Stomach (tissue), 9 donors: ENCODE measurements around the gene SH3RF3. TPM values are rescaled to one million over a fixed set of nuclear protein-coding genes. Genes with fewer than 3 reads are reported as not detected.
"Not testable (repeated sequence)": the region's sequence is repeated elsewhere in the genome, so short reads cannot be mapped to it uniquely, and the experiment has no call there.

ENCODE experiments used
- DNase-seq, 2 donors: peaks; one replicate each; pipeline versions ENCODE4 v3.0.0 to v3.0.0-alpha.2; 2013 to 2019
- H3K27ac ChIP-seq, 5 donors: fragments of 200-600 bp in 4 of 5; sonication (generic) in 4 of 5; one replicate each; pipeline ENCODE4 v1.5.1; 2013 to 2019; ENCODE audit warnings: mild to moderate bottlenecking in 1 of 5, moderate library complexity in 1 of 5
- H3K27me3 ChIP-seq, 3 donors: fragments of 200-600 bp; sonication (generic); one replicate each; pipeline ENCODE4 v1.5.1; 2017 to 2019; ENCODE audit warnings: mixed run types in 1 of 3
- H3K36me3 ChIP-seq, 4 donors: fragments of 200-600 bp; sonication (generic); 1 replicate in 3 of 4; 2 replicates in 1 of 4; pipeline ENCODE4 v1.5.1; 2016 to 2019
- H3K4me1 ChIP-seq, 4 donors: fragments of 200-600 bp; sonication (generic); one replicate each; pipeline ENCODE4 v1.5.1; 2016 to 2019
- H3K4me3 ChIP-seq, 4 donors: fragments of 200-600 bp; sonication (generic) in 3 of 4; one replicate each; pipeline ENCODE4 v1.5.1; 2016 to 2019; ENCODE audit warnings: mild to moderate bottlenecking in 1 of 4
- H3K9me3 ChIP-seq, 4 donors: fragments of 200-600 bp; sonication (generic); one replicate each; pipeline ENCODE4 v1.5.1; 2016 to 2019
- CTCF ChIP-seq, 7 experiments: fragments of 450-650 bp in 4 of 7; fragments of 200-600 bp in 3 of 7; sonication (generic) in 3 of 7; IDR thresholded peaks; one replicate each; pipeline ENCODE4 v1.5.1; 2016 to 2019; ENCODE audit warnings: antibody characterized with exemption in 7 of 7, control low read depth in 2 of 7, mild to moderate bottlenecking in 1 of 7
- EP300 ChIP-seq: sonication (generic); formaldehyde crosslinking; IDR thresholded peaks from one replicate; pipeline ENCODE4 v1.6.1; 2017; ENCODE audit warnings: antibody characterized with exemption
- POLR2A ChIP-seq, 4 donors: fragments of 450-650 bp; IDR thresholded peaks; one replicate each; pipeline ENCODE4 v1.6.1; 2016; ENCODE audit warnings: antibody characterized with exemption in 4 of 4, control low read depth in 2 of 4, mild to moderate bottlenecking in 1 of 4, moderate library complexity in 1 of 4
- POLR2AphosphoS5 ChIP-seq, 3 donors: sonication (generic); formaldehyde crosslinking; IDR thresholded peaks; one replicate each; pipeline ENCODE4 v1.6.1; 2016; ENCODE audit warnings: antibody characterized with exemption in 3 of 3
- WGBS, 5 donors: extraction: QIAGEN DNeasy Blood & Tissue Kit in 3 of 5; methylation state at CpG; one replicate each; pipeline versions ENCODE4 v1.1.5 to v1.1.7; 2013 to 2018; 5-methylcytosine and 5-hydroxymethylcytosine counted together
- intact Hi-C: fragments of 100-400 bp; cut with DNase I; formaldehyde crosslinking; loops from one replicate; pipeline ENCODE4 v1.15.1; 2023; ENCODE audit warnings: low total_unique reads
- polyA plus RNA-seq, 3 donors: library from polyadenylated mRNA; stranded (reverse); fragments of 200-250 nt; gene quantifications; one replicate each; pipeline ENCODE4 v1.2.3, GENCODE V29; 2013
- total RNA-seq, 5 donors: library from RNA; depleted of rRNA; stranded (reverse); fragments of >200 nt; gene quantifications; one replicate each; pipeline versions ENCODE4 v1.1.0 to v1.2.3, GENCODE V29; 2014 to 2016
- donor health status: healthy with polysubstance abuse.
- donor health status: Bipolar disorder and iron deficiency.
- donor health status: healthy.

SH3RF3 gene
- total and polyA plus RNA-seq, 8 donors, result 0.87 to 11.1 (median 4.4) TPM

GRCh38 chr2:109535217-109535946 lies 406.4 kb downstream of the SH3RF3 start:
- DNase-seq, result peak in 1 of 2 donors; percentile 24
- no peak for TF ChIP-seq POLR2AphosphoS5 (IDR thresholded peaks at IDR 0.05)
- no peak for TF ChIP-seq CTCF (IDR thresholded peaks at IDR 0.05)
- TF ChIP-seq POLR2A (IDR thresholded peaks at IDR 0.05), result no peak
- no peak for TF ChIP-seq EP300

GRCh38 chr2:109536556-109536955 lies 407.6 kb downstream of the SH3RF3 start:
- not testable (repeated sequence) for H3K36me3 ChIP-seq, H3K4me3 ChIP-seq, H3K27me3 ChIP-seq, DNase-seq, H3K27ac ChIP-seq, H3K4me1 ChIP-seq, H3K9me3 ChIP-seq
- WGBS, 5 donors, result 64 to 75% (median 70%) methylated on average over 3 of the region's 3 CpGs
- intact Hi-C loops, result loop anchor here (5.0 kb wide), 1 partner anchor 196 kb away; no protein-coding TSS in a partner anchor

More at GRCh38 chr2:109535217-109535946, 406.4 kb downstream of the SH3RF3 start:
- H3K27me3 ChIP-seq, result no peaks in the 10 kb centered on the region
- 55 to 64% (median 63%) methylated on average over 6 of the region's 6 CpGs for WGBS, 5 donors
- H3K36me3 ChIP-seq, result no peaks in the 10 kb centered on the region
- no peak overlapping the region for H3K27ac ChIP-seq
- H3K4me1 ChIP-seq, result peaks cover 5 to 7% (median 5%) of the 10 kb centered on the region in 4 donors
- H3K9me3 ChIP-seq, result no peaks in the 10 kb centered on the region
- H3K4me3 ChIP-seq, result no peak overlapping the region
- intact Hi-C loops, result loop anchor here (5.0 kb wide), 1 partner anchor 197 kb away; no protein-coding TSS in a partner anchor

- H3K27ac ChIP-seq, result no peak overlapping the region
- no peaks in the 10 kb centered on the region for H3K27me3 ChIP-seq
- peaks cover 0 to 7% (median 3%) of the 10 kb centered on the region in 4 donors for H3K4me1 ChIP-seq
- TF ChIP-seq CTCF (IDR thresholded peaks at IDR 0.05), result no peak
- TF ChIP-seq POLR2A (IDR thresholded peaks at IDR 0.05), result no peak
- no peak for TF ChIP-seq POLR2AphosphoS5 (IDR thresholded peaks at IDR 0.05)
- no peaks in the 10 kb centered on the region for H3K36me3 ChIP-seq
- WGBS, 5 donors, result 73 to 86% (median 78%) methylated on average over 10 of the region's 10 CpGs
- H3K4me3 ChIP-seq, result no peak overlapping the region
- intact Hi-C loops, result loop anchor here (5.0 kb wide), 1 partner anchor 195 kb away; no protein-coding TSS in a partner anchor
- no peaks in the 10 kb centered on the region for H3K9me3 ChIP-seq
- peak in 1 of 2 donors; percentile 24 for DNase-seq
Measured at GRCh38 chr2:109537565-109538222, 408.7 kb downstream of the SH3RF3 start.

GRCh38 chr2:109538546-109538945 lies 409.5 kb downstream of the SH3RF3 start:
- DNase-seq, result peak in 1 of 2 donors; percentile 13
- intact Hi-C loops, result loop anchor here (5.0 kb wide), 1 partner anchor 194 kb away; no protein-coding TSS in a partner anchor
- Histone ChIP-seq H3K4me1 (peaks cover 0 to 7% (median 3%) of the 10 kb centered on the region in 4 donors), H3K27me3 (no peaks in the 10 kb centered on the region), H3K27ac (no peak overlapping the region), H3K36me3 (no peaks in the 10 kb centered on the region), H3K9me3 (no peaks in the 10 kb centered on the region), H3K4me3 (no peak overlapping the region)
- no peak for TF ChIP-seq CTCF (IDR thresholded peaks at IDR 0.05)
- TF ChIP-seq POLR2A (IDR thresholded peaks at IDR 0.05), result no peak
- no peak for TF ChIP-seq POLR2AphosphoS5 (IDR thresholded peaks at IDR 0.05)
- no peak for TF ChIP-seq EP300
- 77 to 91% (median 81%) methylated on average over 8 of the region's 8 CpGs for WGBS, 5 donors
